SK-N-SH treated with all-trans-retinoic acid at 6 μM for 48 hours (cell line): ENCODE results near the gene SPC25.

Source experiments
- ARNTL ChIP-seq: fragments of 450-650 bp; formaldehyde crosslinking; IDR thresholded peaks from 2 replicates; pipeline ENCODE4 v1.5.0; 2020; ENCODE audit warnings: low read depth, mild to moderate bottlenecking, moderate library complexity, borderline replicate concordance
- CSDC2 ChIP-seq: fragments of 250-450 bp; sonication (Bioruptor Pico); IDR thresholded peaks from 2 replicates; pipeline ENCODE4 v1.5.0; 2020; ENCODE audit warnings: mild to moderate bottlenecking, moderate library complexity
- GLIS3 ChIP-seq: fragments of 250-450 bp; sonication (Bioruptor Pico); IDR thresholded peaks from 2 replicates; pipeline ENCODE4 v1.5.0; 2020; ENCODE audit warnings: mild to moderate bottlenecking, moderate library complexity
- OSR1 ChIP-seq: fragments of 250-450 bp; sonication (Bioruptor Pico); IDR thresholded peaks from 2 replicates; pipeline ENCODE4 v1.8.0; 2022; ENCODE audit warnings: moderate library complexity, mild to moderate bottlenecking, inconsistent platforms
- RARB ChIP-seq: fragments of 250-450 bp; sonication (Bioruptor Pico); IDR thresholded peaks from 2 replicates; pipeline ENCODE4 v1.8.0; 2021; ENCODE audit warnings: mild to moderate bottlenecking, moderate library complexity
- SNAI2 ChIP-seq: fragments of 250-450 bp; sonication (Bioruptor Pico); IDR thresholded peaks from 2 replicates; pipeline ENCODE4 v1.5.0; 2020; ENCODE audit warnings: mild to moderate bottlenecking, moderate library complexity
- TF ChIP-seq, protein P1 (sequence below): fragments of 250-450 bp; sonication (Bioruptor Pico); IDR thresholded peaks from 2 replicates; pipeline ENCODE4 v1.8.0; 2020; ENCODE audit warnings: mild to moderate bottlenecking, moderate library complexity, borderline replicate concordance
- TF ChIP-seq, protein P2 (sequence below): fragments of 250-450 bp; sonication (Bioruptor Pico); IDR thresholded peaks from 2 replicates; pipeline ENCODE4 v1.5.1; 2020; ENCODE audit warnings: low read depth, mild to moderate bottlenecking, moderate library complexity

DNA sequence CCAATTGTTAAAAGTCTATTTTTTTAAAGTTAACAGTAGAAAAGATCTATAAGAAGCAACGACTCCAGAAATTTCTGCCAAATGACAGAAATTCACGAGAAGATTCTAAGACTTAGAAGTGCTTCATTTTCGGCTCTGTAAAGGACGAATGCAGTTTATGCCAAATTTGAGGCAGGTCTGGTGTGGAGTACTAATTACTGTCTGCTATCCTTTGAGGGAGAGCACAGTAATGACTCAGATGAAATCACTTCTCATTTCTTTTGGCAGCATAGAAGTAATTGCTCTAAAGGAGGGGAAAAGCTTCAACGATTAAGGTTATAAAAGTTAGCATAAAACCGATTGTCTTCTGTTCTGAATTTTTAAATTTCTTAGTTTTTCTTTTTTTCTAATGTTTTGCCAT, 22.2 kb upstream of the SPC25 start:
- TF ChIP-seq OSR1 (CRISPR knock-in tag) (no peak), RARB (no peak), ARNTL (CRISPR knock-in tag) (no peak), GLIS3 (CRISPR knock-in tag) (no peak), CSDC2 (CRISPR knock-in tag) (no peak), SNAI2 (no peak)
- TF ChIP-seq, protein P1, sequence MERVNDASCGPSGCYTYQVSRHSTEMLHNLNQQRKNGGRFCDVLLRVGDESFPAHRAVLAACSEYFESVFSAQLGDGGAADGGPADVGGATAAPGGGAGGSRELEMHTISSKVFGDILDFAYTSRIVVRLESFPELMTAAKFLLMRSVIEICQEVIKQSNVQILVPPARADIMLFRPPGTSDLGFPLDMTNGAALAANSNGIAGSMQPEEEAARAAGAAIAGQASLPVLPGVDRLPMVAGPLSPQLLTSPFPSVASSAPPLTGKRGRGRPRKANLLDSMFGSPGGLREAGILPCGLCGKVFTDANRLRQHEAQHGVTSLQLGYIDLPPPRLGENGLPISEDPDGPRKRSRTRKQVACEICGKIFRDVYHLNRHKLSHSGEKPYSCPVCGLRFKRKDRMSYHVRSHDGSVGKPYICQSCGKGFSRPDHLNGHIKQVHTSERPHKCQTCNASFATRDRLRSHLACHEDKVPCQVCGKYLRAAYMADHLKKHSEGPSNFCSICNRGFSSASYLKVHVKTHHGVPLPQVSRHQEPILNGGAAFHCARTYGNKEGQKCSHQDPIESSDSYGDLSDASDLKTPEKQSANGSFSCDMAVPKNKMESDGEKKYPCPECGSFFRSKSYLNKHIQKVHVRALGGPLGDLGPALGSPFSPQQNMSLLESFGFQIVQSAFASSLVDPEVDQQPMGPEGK (CRISPR knock-in tag), result no peak
- TF ChIP-seq, protein P2, sequence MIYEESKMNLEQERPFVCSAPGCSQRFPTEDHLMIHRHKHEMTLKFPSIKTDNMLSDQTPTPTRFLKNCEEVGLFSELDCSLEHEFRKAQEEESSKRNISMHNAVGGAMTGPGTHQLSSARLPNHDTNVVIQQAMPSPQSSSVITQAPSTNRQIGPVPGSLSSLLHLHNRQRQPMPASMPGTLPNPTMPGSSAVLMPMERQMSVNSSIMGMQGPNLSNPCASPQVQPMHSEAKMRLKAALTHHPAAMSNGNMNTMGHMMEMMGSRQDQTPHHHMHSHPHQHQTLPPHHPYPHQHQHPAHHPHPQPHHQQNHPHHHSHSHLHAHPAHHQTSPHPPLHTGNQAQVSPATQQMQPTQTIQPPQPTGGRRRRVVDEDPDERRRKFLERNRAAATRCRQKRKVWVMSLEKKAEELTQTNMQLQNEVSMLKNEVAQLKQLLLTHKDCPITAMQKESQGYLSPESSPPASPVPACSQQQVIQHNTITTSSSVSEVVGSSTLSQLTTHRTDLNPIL (CRISPR knock-in tag), result no peak
